Natural killer cell (primary cell): Measurements from ENCODE around the gene SLC4A11. TPM values are rescaled to one million over a fixed set of nuclear protein-coding genes. Genes with fewer than 3 reads are reported as not detected.

Experiments
- ATAC-seq, 3 donors: fragments of 150-1000 bp in 2 of 3; fragments of 200-7000 bp in 1 of 3; cut with Tn5 transposase; 1 replicate in 1 of 3; 2 replicates in 2 of 3; pipeline ENCODE4 v1.10.0; 2021; ENCODE audit warnings: mild to moderate bottlenecking in 2 of 3, moderate library complexity in 2 of 3
- DNase-seq, 2 donors: peaks; one replicate each; pipeline versions ENCODE4 v3.0.0 to v3.0.0-alpha.2; 2013 to 2021; ENCODE audit warnings: mixed read lengths in 1 of 2
- H3K27ac ChIP-seq: one replicate; pipeline ENCODE4 v1.5.1; 2013; ENCODE audit warnings: mild to moderate bottlenecking, low read length
- H3K27me3 ChIP-seq: one replicate; pipeline ENCODE4 v1.6.1; 2013; ENCODE audit warnings: low read length; ENCODE audit not compliant: control insufficient read depth, insufficient read depth
- H3K36me3 ChIP-seq: one replicate; pipeline ENCODE4 v1.6.1; 2013; ENCODE audit warnings: low read length; ENCODE audit not compliant: control insufficient read depth, insufficient read depth
- H3K4me1 ChIP-seq: one replicate; pipeline ENCODE4 v1.6.1; 2013; ENCODE audit warnings: low read length; ENCODE audit not compliant: control insufficient read depth, insufficient read depth
- H3K4me3 ChIP-seq: one replicate; pipeline ENCODE4 v1.5.1; 2013; ENCODE audit warnings: low read length
- H3K9me3 ChIP-seq: one replicate; pipeline ENCODE4 v1.6.1; 2013; ENCODE audit warnings: low read length; ENCODE audit not compliant: control insufficient read depth, insufficient read depth
- H3K27ac Mint-ChIP-seq, 2 donors: one replicate each; pipeline ENCODE4 v1.8.0; 2022; ENCODE audit warnings: mild to moderate bottlenecking in 2 of 2, mixed read lengths in 2 of 2, moderate library complexity in 1 of 2
- H3K27me3 Mint-ChIP-seq, 2 donors: one replicate each; pipeline ENCODE4 v1.8.0; 2022; ENCODE audit warnings: low read depth in 2 of 2, mixed read lengths in 2 of 2
- H3K36me3 Mint-ChIP-seq: one replicate; pipeline ENCODE4 v1.8.0; 2022; ENCODE audit warnings: mixed read lengths
- H3K4me1 Mint-ChIP-seq, 2 donors: one replicate each; pipeline ENCODE4 v1.8.0; 2022; ENCODE audit warnings: mixed read lengths in 2 of 2
- H3K4me3 Mint-ChIP-seq: one replicate; pipeline ENCODE4 v1.8.0; 2022; ENCODE audit warnings: mild to moderate bottlenecking, moderate library complexity, mixed read lengths
- H3K9me3 Mint-ChIP-seq, 2 donors: one replicate each; pipeline ENCODE4 v1.8.0; 2022; ENCODE audit warnings: mixed read lengths in 2 of 2
- WGBS: methylation state at CpG from one replicate; pipeline ENCODE4 v1.1.7; 2013; ENCODE audit warnings: missing lambda C conversion rate; ENCODE audit not compliant: insufficient coverage; 5-methylcytosine and 5-hydroxymethylcytosine counted together
- intact Hi-C: fragments of 100-400 bp; cut with micrococcal nuclease; formaldehyde crosslinking; loops from one replicate; pipeline ENCODE4 v1.14.2; 2022
- total RNA-seq, 4 donors: library from RNA; stranded (reverse); fragments of 120-200 nt in 1 of 4; gene quantifications; one replicate each; pipeline versions ENCODE4 v1.2.3 to v1.2.4, GENCODE V29; 2013 to 2022
- TF ChIP-seq, protein P1 (sequence below): fragments of 200-600 bp; IDR thresholded peaks from one replicate; pipeline ENCODE4 v1.8.0; 2022; ENCODE audit warnings: antibody characterized with exemption

SLC4A11 gene
- total RNA-seq, 3 donors from 2014 or later (not counting 1 experiment from before 2014, with no cell fraction given) = 0.31 to 0.68 (median 0.32) TPM

DNA sequence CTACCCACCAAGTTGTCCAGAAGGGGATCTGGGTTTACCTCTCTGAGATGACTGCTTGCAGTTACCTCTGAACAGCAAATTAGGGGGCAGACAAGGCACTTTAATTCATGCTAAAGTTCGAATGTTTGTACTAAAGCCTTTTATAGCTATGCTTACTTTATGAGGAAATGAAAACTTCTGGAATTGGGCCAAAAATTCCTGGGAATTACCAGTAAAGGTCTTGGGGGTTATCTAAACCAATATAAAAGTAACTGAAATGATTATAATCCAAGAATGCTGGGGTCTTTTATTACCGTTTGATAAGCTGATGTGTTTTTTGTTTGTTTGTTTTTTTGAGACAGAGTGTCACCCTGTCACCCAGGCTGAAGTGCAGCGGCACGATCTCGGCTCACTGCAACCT lies 57.7 kb downstream of the SLC4A11 start:
- Histone ChIP-seq H3K27me3 (no peaks in the 10 kb centered on the region), H3K27ac (no peak overlapping the region), H3K4me1 (no peaks in the 10 kb centered on the region), H3K9me3 (no peaks in the 10 kb centered on the region), H3K36me3 (no peaks in the 10 kb centered on the region), H3K4me3 (no peak overlapping the region)
- ATAC-seq = no peak
- intact Hi-C loops = no loop called here
- Mint-ChIP-seq H3K9me3 (no peaks in the 10 kb centered on the region), H3K36me3 (no peaks in the 10 kb centered on the region), H3K27me3 (no peaks in the 10 kb centered on the region), H3K4me3 (no peak overlapping the region), H3K4me1 (no peaks in the 10 kb centered on the region), H3K27ac (no peak overlapping the region)
- no peak for DNase-seq
- TF ChIP-seq, protein P1, sequence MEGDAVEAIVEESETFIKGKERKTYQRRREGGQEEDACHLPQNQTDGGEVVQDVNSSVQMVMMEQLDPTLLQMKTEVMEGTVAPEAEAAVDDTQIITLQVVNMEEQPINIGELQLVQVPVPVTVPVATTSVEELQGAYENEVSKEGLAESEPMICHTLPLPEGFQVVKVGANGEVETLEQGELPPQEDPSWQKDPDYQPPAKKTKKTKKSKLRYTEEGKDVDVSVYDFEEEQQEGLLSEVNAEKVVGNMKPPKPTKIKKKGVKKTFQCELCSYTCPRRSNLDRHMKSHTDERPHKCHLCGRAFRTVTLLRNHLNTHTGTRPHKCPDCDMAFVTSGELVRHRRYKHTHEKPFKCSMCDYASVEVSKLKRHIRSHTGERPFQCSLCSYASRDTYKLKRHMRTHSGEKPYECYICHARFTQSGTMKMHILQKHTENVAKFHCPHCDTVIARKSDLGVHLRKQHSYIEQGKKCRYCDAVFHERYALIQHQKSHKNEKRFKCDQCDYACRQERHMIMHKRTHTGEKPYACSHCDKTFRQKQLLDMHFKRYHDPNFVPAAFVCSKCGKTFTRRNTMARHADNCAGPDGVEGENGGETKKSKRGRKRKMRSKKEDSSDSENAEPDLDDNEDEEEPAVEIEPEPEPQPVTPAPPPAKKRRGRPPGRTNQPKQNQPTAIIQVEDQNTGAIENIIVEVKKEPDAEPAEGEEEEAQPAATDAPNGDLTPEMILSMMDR = no peak
- 83% methylated on average over 5 of the region's 5 CpGs for WGBS

DNA sequence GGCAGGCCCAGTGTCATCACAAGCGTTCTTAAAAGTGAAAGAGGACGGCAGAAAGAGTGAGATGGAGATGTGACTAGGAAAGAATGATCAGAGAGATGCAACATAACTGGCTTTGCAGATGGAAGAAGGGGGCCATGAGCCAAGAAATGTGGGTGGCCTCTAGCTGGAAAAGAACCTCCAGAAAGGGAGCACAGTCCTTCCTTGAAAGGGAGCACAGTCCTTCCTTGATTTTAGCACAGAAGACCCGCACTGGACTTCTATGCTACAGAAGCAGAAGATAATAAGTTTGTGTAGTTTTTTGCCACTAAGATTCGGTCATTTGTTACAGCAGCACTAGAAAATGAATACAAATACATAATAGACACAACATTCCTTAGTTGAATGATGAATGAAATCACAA lies 58.7 kb downstream of the SLC4A11 start:
- Histone ChIP-seq H3K9me3 (no peaks in the 10 kb centered on the region), H3K27ac (no peak overlapping the region), H3K27me3 (peaks cover 1% of the 10 kb centered on the region), H3K4me3 (no peak overlapping the region), H3K36me3 (no peaks in the 10 kb centered on the region), H3K4me1 (no peaks in the 10 kb centered on the region)
- intact Hi-C loops = no loop called here
- Mint-ChIP-seq H3K27me3 (peaks cover 3 to 5% of the 10 kb centered on the region in 2 donors), H3K4me3 (no peak overlapping the region), H3K36me3 (no peaks in the 10 kb centered on the region), H3K27ac (no peak overlapping the region), H3K4me1 (no peaks in the 10 kb centered on the region), H3K9me3 (no peaks in the 10 kb centered on the region)
- DNase-seq = no peak
- WGBS = 78% methylated on average over 3 of the region's 4 CpGs
- TF ChIP-seq, protein P1 = no peak
- ATAC-seq = no peak

DNA sequence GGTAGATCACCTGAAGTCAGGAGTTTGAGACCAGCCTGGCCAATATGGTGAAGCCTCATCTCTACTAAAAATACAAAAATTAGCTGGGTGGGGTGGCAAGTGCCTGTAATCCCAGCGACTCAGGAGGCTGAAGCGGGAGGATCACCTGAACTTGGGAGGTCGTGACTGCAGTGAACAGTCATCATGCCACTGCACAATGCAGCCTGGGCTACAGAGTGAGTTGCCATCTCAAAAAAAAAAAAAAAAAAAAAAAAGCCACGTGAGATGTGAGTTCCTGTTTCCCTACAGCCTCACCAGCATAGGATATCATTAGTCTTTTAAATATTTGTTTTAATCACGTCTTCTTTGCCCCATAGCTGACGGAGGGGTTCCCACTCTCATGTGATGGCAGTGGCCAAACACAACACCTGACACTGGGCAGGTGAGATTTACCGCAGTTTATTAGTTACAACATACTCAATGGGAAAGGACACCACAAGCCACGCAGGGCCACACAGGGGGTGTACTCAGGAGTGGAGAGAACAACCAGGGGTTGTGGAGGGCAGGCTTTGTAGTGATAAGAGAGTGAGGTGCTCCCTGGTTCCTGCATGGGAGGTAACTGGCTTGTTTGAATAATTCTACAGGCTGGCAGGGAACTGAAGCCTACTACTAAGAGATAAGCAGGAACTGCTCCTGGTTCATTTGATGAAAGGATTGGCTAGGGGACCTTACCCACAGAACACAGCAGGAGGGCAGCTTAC lies 61.1 kb downstream of the SLC4A11 start:
- Histone ChIP-seq H3K4me1 (peaks cover 12% of the 10 kb centered on the region), H3K36me3 (no peaks in the 10 kb centered on the region), H3K27me3 (peaks cover 16% of the 10 kb centered on the region), H3K27ac (no peak overlapping the region), H3K9me3 (no peaks in the 10 kb centered on the region), H3K4me3 (no peak overlapping the region)
- Mint-ChIP-seq H3K4me1 (peaks cover 14 to 15% of the 10 kb centered on the region in 2 donors), H3K36me3 (no peaks in the 10 kb centered on the region), H3K4me3 (no peak overlapping the region), H3K9me3 (no peaks in the 10 kb centered on the region), H3K27ac (no peak overlapping the region), H3K27me3 (peaks cover 10 to 17% of the 10 kb centered on the region in 2 donors)
- WGBS = 71% methylated on average over 8 of the region's 8 CpGs
- intact Hi-C loops = no loop called here
- no peak for DNase-seq
- ATAC-seq = no peak
- TF ChIP-seq, protein P1 = no peak

Other genes starting within 250 kb of the SLC4A11 start
- gene GNRH2, start 195.6 kb downstream of the SLC4A11 start, total RNA-seq = 1 to 10 TPM in 1 of 3 donors, under 1 TPM in 2; 0.49 to 1.2 (median 0.68) TPM
- 10 to 100 TPM; 17.5 to 21.3 (median 19.1) TPM for gene MRPS26, start 193.1 kb downstream of the SLC4A11 start, total RNA-seq
- gene OXT, start 167.6 kb downstream of the SLC4A11 start, total RNA-seq = not detected
- gene AVP, start 154.5 kb downstream of the SLC4A11 start, total RNA-seq = not detected
- 10 to 100 TPM; 35.3 to 40.4 (median 37.1) TPM for gene FASTKD5, start 79.3 kb downstream of the SLC4A11 start, total RNA-seq
- gene UBOX5, start 79.3 kb downstream of the SLC4A11 start, total RNA-seq = 10 to 100 TPM in 2 of 3 donors, 1 to 10 TPM in 1; 8.8 to 11.1 (median 10.1) TPM
- 1 to 10 TPM; 3.1 to 4.6 (median 3.3) TPM for gene LZTS3, start 65.6 kb downstream of the SLC4A11 start, total RNA-seq
- 10 to 100 TPM; 47.8 to 52.6 (median 52.4) TPM for gene DDRGK1, start 34.5 kb downstream of the SLC4A11 start, total RNA-seq
- 10 to 100 TPM; 49.6 to 53.2 (median 50.2) TPM for gene ITPA, start 29.7 kb downstream of the SLC4A11 start, total RNA-seq
- 1 to 10 TPM; 4.1 to 6.9 (median 4.8) TPM for gene DNAAF9, start 168.5 kb upstream of the SLC4A11 start, total RNA-seq
- gene ATRN, start 231.8 kb upstream of the SLC4A11 start, total RNA-seq = 10 to 100 TPM; 16.1 to 21.8 (median 19.3) TPM